H1 (cell line): Measurements from ENCODE around the gene NF1. TPM values are rescaled to one million over a fixed set of nuclear protein-coding genes. Genes with fewer than 3 reads are reported as not detected.

Source experiments
- PHF8 ChIP-seq: fragments of 200-600 bp; sonication (generic); conservative IDR thresholded peaks from 2 replicates; pipeline ENCODE4 v1.7.1; 2012; ENCODE audit warnings: low read depth, mild to moderate bottlenecking, inconsistent platforms, low read length, moderate library complexity
- SIX5 ChIP-seq: IDR thresholded peaks from 2 replicates; pipeline ENCODE4 v1.6.1; 2011; ENCODE audit warnings: mild to moderate bottlenecking, low read depth, low read length
- polyA plus RNA-seq, 7 experiments: library from polyadenylated mRNA; depleted of rRNA in 3 of 7; stranded (reverse) in 5 of 7; unstranded in 2 of 7; fragments of >200 nt in 5 of 7; fragments of 200-250 nt in 2 of 7; gene quantifications; 1 replicate in 5 of 7; 2 replicates in 1 of 7; 4 replicates in 1 of 7; pipeline versions ENCODE4 v1.2.1 to v1.2.3, GENCODE V29; 2011 to 2013; ENCODE audit warnings: missing spikeins in 2 of 7, mixed read lengths in 2 of 7
- total RNA-seq: library from RNA; stranded (reverse); fragmentation: NEBNext Ultra II Directional; extraction: Animal tissue kit (Norgen Biotek cat#: 25700); gene quantifications from 2 replicates; pipeline ENCODE4 v1.2.1, GENCODE V29; 2021
- TF ChIP-seq, protein P1 (sequence below): fragments of 300-600 bp; sonication (generic); IDR thresholded peaks from 2 replicates; pipeline ENCODE4 v1.7.1; 2012; ENCODE audit warnings: low read length, moderate library complexity, mild to moderate bottlenecking, inconsistent platforms; ENCODE audit not compliant: insufficient replicate concordance
- TF ChIP-seq, protein P2 (sequence below): IDR thresholded peaks from 2 replicates; pipeline ENCODE4 v1.6.1; 2012; ENCODE audit warnings: low read length, inconsistent platforms
- TF ChIP-seq, protein P3 (sequence below), 3 experiments: IDR thresholded peaks; 1 replicate in 2 of 3; 2 replicates in 1 of 3; pipeline versions ENCODE4 v1.5.1 to v1.6.1; 2011; ENCODE audit warnings: low read length in 3 of 3, mild to moderate bottlenecking in 3 of 3, inconsistent platforms in 2 of 3, low read depth in 1 of 3, moderate library complexity in 1 of 3; ENCODE audit not compliant: insufficient read depth in 1 of 3; ENCODE audit errors: control extremely low read depth in 1 of 3

NF1 gene
- total and polyA plus RNA-seq, 2 of the 8 experiments (the other 6 are each of a cell fraction or from before 2014, with no cell fraction given), result 19.3 to 29.6 TPM

- TF ChIP-seq, protein P1, sequence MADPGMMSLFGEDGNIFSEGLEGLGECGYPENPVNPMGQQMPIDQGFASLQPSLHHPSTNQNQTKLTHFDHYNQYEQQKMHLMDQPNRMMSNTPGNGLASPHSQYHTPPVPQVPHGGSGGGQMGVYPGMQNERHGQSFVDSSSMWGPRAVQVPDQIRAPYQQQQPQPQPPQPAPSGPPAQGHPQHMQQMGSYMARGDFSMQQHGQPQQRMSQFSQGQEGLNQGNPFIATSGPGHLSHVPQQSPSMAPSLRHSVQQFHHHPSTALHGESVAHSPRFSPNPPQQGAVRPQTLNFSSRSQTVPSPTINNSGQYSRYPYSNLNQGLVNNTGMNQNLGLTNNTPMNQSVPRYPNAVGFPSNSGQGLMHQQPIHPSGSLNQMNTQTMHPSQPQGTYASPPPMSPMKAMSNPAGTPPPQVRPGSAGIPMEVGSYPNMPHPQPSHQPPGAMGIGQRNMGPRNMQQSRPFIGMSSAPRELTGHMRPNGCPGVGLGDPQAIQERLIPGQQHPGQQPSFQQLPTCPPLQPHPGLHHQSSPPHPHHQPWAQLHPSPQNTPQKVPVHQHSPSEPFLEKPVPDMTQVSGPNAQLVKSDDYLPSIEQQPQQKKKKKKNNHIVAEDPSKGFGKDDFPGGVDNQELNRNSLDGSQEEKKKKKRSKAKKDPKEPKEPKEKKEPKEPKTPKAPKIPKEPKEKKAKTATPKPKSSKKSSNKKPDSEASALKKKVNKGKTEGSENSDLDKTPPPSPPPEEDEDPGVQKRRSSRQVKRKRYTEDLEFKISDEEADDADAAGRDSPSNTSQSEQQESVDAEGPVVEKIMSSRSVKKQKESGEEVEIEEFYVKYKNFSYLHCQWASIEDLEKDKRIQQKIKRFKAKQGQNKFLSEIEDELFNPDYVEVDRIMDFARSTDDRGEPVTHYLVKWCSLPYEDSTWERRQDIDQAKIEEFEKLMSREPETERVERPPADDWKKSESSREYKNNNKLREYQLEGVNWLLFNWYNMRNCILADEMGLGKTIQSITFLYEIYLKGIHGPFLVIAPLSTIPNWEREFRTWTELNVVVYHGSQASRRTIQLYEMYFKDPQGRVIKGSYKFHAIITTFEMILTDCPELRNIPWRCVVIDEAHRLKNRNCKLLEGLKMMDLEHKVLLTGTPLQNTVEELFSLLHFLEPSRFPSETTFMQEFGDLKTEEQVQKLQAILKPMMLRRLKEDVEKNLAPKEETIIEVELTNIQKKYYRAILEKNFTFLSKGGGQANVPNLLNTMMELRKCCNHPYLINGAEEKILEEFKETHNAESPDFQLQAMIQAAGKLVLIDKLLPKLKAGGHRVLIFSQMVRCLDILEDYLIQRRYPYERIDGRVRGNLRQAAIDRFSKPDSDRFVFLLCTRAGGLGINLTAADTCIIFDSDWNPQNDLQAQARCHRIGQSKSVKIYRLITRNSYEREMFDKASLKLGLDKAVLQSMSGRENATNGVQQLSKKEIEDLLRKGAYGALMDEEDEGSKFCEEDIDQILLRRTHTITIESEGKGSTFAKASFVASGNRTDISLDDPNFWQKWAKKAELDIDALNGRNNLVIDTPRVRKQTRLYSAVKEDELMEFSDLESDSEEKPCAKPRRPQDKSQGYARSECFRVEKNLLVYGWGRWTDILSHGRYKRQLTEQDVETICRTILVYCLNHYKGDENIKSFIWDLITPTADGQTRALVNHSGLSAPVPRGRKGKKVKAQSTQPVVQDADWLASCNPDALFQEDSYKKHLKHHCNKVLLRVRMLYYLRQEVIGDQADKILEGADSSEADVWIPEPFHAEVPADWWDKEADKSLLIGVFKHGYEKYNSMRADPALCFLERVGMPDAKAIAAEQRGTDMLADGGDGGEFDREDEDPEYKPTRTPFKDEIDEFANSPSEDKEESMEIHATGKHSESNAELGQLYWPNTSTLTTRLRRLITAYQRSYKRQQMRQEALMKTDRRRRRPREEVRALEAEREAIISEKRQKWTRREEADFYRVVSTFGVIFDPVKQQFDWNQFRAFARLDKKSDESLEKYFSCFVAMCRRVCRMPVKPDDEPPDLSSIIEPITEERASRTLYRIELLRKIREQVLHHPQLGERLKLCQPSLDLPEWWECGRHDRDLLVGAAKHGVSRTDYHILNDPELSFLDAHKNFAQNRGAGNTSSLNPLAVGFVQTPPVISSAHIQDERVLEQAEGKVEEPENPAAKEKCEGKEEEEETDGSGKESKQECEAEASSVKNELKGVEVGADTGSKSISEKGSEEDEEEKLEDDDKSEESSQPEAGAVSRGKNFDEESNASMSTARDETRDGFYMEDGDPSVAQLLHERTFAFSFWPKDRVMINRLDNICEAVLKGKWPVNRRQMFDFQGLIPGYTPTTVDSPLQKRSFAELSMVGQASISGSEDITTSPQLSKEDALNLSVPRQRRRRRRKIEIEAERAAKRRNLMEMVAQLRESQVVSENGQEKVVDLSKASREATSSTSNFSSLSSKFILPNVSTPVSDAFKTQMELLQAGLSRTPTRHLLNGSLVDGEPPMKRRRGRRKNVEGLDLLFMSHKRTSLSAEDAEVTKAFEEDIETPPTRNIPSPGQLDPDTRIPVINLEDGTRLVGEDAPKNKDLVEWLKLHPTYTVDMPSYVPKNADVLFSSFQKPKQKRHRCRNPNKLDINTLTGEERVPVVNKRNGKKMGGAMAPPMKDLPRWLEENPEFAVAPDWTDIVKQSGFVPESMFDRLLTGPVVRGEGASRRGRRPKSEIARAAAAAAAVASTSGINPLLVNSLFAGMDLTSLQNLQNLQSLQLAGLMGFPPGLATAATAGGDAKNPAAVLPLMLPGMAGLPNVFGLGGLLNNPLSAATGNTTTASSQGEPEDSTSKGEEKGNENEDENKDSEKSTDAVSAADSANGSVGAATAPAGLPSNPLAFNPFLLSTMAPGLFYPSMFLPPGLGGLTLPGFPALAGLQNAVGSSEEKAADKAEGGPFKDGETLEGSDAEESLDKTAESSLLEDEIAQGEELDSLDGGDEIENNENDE, result no peak
- TF ChIP-seq, protein P2, sequence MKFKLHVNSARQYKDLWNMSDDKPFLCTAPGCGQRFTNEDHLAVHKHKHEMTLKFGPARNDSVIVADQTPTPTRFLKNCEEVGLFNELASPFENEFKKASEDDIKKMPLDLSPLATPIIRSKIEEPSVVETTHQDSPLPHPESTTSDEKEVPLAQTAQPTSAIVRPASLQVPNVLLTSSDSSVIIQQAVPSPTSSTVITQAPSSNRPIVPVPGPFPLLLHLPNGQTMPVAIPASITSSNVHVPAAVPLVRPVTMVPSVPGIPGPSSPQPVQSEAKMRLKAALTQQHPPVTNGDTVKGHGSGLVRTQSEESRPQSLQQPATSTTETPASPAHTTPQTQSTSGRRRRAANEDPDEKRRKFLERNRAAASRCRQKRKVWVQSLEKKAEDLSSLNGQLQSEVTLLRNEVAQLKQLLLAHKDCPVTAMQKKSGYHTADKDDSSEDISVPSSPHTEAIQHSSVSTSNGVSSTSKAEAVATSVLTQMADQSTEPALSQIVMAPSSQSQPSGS, result no peak
- TF ChIP-seq PHF8 (no peak), SIX5 (no peak)
- TF ChIP-seq, protein P3, sequence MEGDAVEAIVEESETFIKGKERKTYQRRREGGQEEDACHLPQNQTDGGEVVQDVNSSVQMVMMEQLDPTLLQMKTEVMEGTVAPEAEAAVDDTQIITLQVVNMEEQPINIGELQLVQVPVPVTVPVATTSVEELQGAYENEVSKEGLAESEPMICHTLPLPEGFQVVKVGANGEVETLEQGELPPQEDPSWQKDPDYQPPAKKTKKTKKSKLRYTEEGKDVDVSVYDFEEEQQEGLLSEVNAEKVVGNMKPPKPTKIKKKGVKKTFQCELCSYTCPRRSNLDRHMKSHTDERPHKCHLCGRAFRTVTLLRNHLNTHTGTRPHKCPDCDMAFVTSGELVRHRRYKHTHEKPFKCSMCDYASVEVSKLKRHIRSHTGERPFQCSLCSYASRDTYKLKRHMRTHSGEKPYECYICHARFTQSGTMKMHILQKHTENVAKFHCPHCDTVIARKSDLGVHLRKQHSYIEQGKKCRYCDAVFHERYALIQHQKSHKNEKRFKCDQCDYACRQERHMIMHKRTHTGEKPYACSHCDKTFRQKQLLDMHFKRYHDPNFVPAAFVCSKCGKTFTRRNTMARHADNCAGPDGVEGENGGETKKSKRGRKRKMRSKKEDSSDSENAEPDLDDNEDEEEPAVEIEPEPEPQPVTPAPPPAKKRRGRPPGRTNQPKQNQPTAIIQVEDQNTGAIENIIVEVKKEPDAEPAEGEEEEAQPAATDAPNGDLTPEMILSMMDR (IDR thresholded peaks at IDR 0.05; ENCODE audit: control extremely low read depth in 1 of 3, insufficient read depth in 1 of 3, low read depth in 1 of 3, low read length in 3 of 3), result no peak
Measured at GRCh38 chr17:31211352-31212012, 116.7 kb downstream of the NF1 start (continued).
